ENCODE results near the gene STK38L. TPM values are rescaled to one million over a fixed set of nuclear protein-coding genes. Genes with fewer than 3 reads are reported as not detected.

STK38L gene
- total and polyA plus RNA-seq, 2 of the 4 experiments (the other 2 are of a cell fraction): 5.1 to 7.2 TPM

GRCh38 chr12:27343255-27344000 is 99.3 kb downstream of the STK38L start:
- TF ChIP-seq USF2 (IDR thresholded peaks at IDR 0.05; ENCODE audit: low read depth, low read length) (no peak), CTCF (conservative IDR thresholded peaks at IDR 0.05; ENCODE audit: low read depth, low read length) (no peak), RAD21 (IDR thresholded peaks at IDR 0.05; ENCODE audit: low read length) (0 out of 2 replicates have a peak, but pooled peaks have one; percentile 1), FOS (IDR thresholded peaks at IDR 0.05; ENCODE audit: low read depth, low read length) (peak; percentile 67), CEBPB (IDR thresholded peaks at IDR 0.05; ENCODE audit: low read depth, low read length) (peak; percentile 21; the same call in 1 of the 2 replicates), NFE2L2 (IDR thresholded peaks at IDR 0.05; ENCODE audit: low read depth, low read length) (peak; percentile 88), MXI1 (IDR thresholded peaks at IDR 0.05; ENCODE audit: borderline replicate concordance, low read depth, low read length) (no peak), ELK1 (IDR thresholded peaks at IDR 0.05; ENCODE audit: borderline replicate concordance, low read depth, low read length) (no peak), CHD1 (IDR thresholded peaks at IDR 0.05; ENCODE audit: low read depth, low read length) (no peak)
- Histone ChIP-seq H4K8ac (ENCODE audit: low read depth in 2 of 2, low read length in 2 of 2) (peak overlapping the region; percentile 5 to 80), H2AK9ac (replicated peaks; ENCODE audit: low read depth, low read length, poor library complexity) (no peak overlapping the region), H3K56ac (ENCODE audit: extremely low read depth, insufficient read depth, low read length) (peak overlapping the region; percentile 81), H3K4me2 (ENCODE audit: low read depth, low read length) (peak overlapping the region; percentile 62), H3K36me3 (ENCODE audit: control insufficient read depth, insufficient read depth, low read length) (no peaks in the 10 kb centered on the region), H3K79me1 (ENCODE audit: low read depth in 1 of 2, low read length in 2 of 2) (peaks cover 27 to 63% of the 10 kb centered on the region in 2 experiments), H3K4me1 (ENCODE audit: control insufficient read depth, insufficient read depth, low read length) (peaks cover 17% of the 10 kb centered on the region), H3K18ac (ENCODE audit: low read depth, low read length) (peak overlapping the region; percentile 69; the same call in 1 of the 2 replicates), H3K9ac (ENCODE audit: low read depth, low read length) (0 out of 2 replicates have a peak overlapping the region, but pooled peaks have one; percentile 6), H3K9me3 (ENCODE audit: control insufficient read depth, insufficient read depth, low read length) (no peaks in the 10 kb centered on the region), H2BK5ac (ENCODE audit: low read depth, low read length, poor library complexity, severe bottlenecking) (peak overlapping the region; percentile 99), H3K9me1 (ENCODE audit: insufficient read depth, low read length) (peaks cover 13% of the 10 kb centered on the region), H2BK20ac (ENCODE audit: low read depth, low read length) (peak overlapping the region; percentile 84), H3K23ac (ENCODE audit: low read depth, low read length) (peak overlapping the region; percentile 52; the same call in 1 of the 2 replicates), H2AK5ac (ENCODE audit: low read depth, low read length) (no peak overlapping the region), H2BK120ac (ENCODE audit: low read depth, low read length) (peak overlapping the region; percentile 95), H2AFZ (replicated peaks; ENCODE audit: low read length, poor library complexity) (no peak overlapping the region), H3K14ac (replicated peaks; ENCODE audit: low read depth, low read length) (peak overlapping the region; percentile 62), H3K27me3 (ENCODE audit: control insufficient read depth, insufficient read depth, low read length) (no peaks in the 10 kb centered on the region), H3K27ac (ENCODE audit: insufficient read depth, low read length) (peak overlapping the region; percentile 75), H4K91ac (ENCODE audit: insufficient read depth, low read depth, low read length) (peak overlapping the region; percentile 56; the same call in 1 of the 2 replicates), H3K4me3 (ENCODE audit: insufficient read depth, low read depth, low read length) (no peak overlapping the region; the same call in 1 of the 2 replicates), H2BK15ac (ENCODE audit: low read depth, low read length) (peak overlapping the region; percentile 35; the same call in 2 of the 3 replicates), H4K20me1 (ENCODE audit: insufficient read depth, low read length) (no peaks in the 10 kb centered on the region), H3K4ac (ENCODE audit: low read depth, low read length) (peak overlapping the region; percentile 56; the same call in 1 of the 2 replicates), H4K5ac (ENCODE audit: low read depth, low read length) (peak overlapping the region; percentile 75)
- no CpG with 5 or more reads among the region's 5 CpGs for WGBS, 2 experiments (ENCODE audit: extremely low coverage in 2 of 2, insufficient read length in 1 of 2)
- no TSS peak for BruUV-seq (replicated peaks)
- CTCF ChIA-PET: interaction anchor here (0.7 kb wide), 1 partner anchor 295 kb away, joined by 3 read pairs; no protein-coding TSS in a partner anchor
- in situ Hi-C loops (cut with MboI; ENCODE audit: low sequenced_read_pairs) (no loop called here), intact Hi-C loops (cut with micrococcal nuclease) (loop anchor here (1.0 to 5.0 kb wide), 2 partner anchors 17 to 179 kb away; partner anchors contain the start of gene PPFIBP1), dilution Hi-C loops (cut with HindIII; ENCODE audit: low sequenced_read_pairs, unreplicated experiment) (no loop called here)
- POLR2A ChIA-PET (ENCODE audit: unreplicated experiment): no interaction called here
- DNase-seq (peak; percentile 97), ATAC-seq (ENCODE audit: low read depth) (peak; percentile 95)

All from IMR-90 (cell line).